LoVo (cell line): Measurements from ENCODE around the gene LSAMP.

Source experiments
- DNase-seq: peaks from one replicate; pipeline ENCODE4 v3.0.0-alpha.2; 2016; ENCODE audit warnings: low spot score

LSAMP gene

DNA sequence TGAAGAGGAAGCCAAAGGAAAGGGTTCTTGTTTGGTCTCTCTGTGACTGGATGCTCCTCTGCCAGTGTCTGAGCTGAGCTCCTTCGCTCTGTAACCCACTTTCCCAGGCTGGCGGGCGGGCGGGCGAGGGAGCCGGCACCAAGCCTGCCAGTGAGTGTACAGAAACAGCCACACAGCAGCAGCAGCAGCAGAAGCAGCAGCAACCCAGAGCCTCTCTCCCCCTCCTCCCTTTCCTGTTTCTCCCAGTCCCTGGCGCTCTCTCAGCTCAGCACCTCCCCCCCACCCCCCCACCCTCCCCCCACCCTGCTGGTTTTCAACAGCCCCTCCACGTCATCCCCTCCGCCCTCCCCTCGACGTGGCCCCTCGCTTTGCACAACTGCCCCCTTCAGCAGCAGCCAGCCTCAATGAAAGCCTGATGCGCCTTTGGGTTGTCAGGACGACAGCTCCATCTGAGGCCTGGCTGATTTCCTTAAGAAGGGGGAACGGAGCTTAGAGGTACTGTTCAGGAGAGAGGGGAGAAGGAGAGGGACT, at the start of gene LSAMP:
TSS of gene LSAMP (minus strand) at position 177 of the 531 bp plus-strand sequence.
- no peak for DNase-seq

DNA sequence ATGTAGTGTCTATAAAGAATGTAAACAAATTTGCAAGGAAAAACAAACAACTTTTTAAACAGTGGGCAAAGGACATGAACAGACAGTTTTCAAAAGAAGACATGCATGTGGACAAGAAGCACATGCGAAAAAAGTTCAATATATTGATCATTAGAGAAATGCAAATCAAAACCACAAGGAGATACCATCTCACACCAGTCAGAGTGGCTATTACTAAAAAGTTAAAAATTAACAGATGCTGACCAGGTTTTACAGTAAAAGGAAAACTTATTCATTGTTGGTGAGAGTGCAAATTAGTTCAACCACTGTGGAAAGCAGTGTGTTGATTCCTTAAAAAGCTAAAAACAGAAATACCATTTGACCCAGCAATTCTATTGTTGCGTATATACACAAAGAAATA, 47.1 kb upstream of the LSAMP start:
- DNase-seq, result no peak

GRCh38 chr3:116483135-116483534, 37.8 kb upstream of the LSAMP start:
- no peak for DNase-seq

- DNase-seq, result no peak
Measured at GRCh38 chr3:116476691-116477090, 31.4 kb upstream of the LSAMP start.

- DNase-seq, result no peak
Measured at GRCh38 chr3:116474801-116475200, 29.5 kb upstream of the LSAMP start.

- no peak for DNase-seq
Measured at GRCh38 chr3:116474032-116474780, 28.9 kb upstream of the LSAMP start.

- DNase-seq, result no peak
Measured at GRCh38 chr3:116473602-116474001, 28.3 kb upstream of the LSAMP start.

DNA sequence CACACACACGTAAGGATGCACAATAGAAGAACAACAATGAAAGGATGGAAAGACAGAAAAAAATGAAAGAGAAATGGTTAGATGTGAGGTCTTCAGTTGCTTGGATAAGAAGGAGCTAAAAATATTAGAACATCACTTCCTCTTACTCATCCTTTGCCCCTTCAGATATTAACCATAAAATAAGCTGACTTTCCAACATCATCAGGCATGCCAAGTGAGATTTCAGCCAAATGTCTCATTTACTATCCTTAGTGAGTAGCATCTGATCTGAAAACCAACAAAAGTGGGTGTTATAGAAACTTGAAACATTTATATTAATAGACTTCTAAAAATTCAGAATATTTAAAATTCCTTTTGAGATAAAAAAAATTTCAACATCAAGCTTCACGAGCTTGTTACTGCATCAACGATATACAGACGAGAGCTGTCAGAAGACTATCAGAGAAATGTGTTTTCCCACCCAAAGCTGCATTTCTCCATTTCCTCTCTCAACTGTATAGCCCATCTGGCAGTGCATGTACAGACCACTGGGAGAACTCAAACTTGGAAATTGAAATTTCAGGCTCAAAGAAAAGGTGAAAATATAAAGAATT, 25.4 kb upstream of the LSAMP start:
- DNase-seq, result no peak

- DNase-seq, result no peak
Measured at GRCh38 chr3:116469546-116469945, 24.3 kb upstream of the LSAMP start.

DNA sequence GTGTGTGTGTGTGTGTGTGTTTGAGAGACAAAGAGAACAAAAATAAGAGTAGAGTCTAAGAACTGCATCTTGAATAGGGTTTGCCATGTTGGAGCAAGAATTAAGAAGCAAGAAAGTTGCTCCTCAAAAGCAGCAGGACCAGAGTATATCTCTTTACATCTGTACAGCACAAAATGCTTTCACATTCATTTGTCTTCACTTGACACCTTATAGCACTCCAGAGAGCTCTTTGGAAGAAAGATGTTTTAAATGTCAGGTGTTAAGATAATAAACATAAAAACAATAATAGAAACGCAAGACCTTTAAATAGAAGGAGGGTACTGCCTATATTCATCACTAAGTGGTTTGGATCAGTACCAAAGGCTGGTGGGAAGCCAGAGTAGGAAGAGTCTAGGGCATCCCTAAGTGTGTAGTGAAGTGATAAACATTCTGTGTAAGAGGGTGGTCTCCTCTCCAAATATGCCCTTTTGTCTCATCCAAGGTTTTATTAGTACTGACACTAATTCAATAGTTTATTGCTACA, 19.1 kb upstream of the LSAMP start:
- DNase-seq, result no peak

- no peak for DNase-seq
Measured at GRCh38 chr3:116453666-116454346, 8.5 kb upstream of the LSAMP start.

DNA sequence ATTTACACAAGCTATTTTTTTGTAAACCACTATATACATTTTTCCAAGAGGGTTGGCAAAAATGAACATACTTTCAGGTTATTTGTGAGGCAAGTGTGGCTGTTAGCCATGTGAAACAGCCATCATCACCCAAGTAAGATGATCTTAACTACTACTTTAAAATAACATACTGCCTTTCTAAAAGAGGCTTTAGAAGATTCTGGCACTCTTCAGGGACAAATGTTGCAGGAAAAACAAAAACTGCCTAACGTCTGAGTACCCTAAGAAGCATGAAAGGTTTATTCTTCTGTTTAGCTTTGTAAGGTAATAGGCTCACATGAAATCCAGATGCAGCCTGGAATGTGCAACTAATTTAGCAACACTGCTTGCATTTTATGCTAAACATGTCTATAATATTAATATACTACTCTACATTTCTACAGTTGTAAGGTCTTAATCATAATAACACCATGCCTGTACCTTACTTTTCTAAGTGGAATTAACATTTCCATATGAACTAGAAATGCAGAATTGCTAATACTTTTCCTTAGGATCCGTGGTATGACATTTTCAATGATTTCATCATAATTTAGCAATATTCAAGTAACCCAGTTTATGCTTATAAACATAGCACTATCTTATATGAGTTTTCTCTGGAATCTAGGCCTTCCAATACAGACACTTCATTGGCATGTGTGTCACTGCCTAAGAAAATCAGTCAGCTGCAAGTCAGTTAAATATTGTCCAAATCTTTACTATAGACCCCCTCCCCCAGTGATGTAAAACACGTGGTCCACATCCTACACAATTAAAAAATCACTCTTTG, 4.5 kb upstream of the LSAMP start:
- DNase-seq, result no peak

- DNase-seq, result no peak
Measured at GRCh38 chr3:116445990-116446389, 703 bp upstream of the LSAMP start.

DNA sequence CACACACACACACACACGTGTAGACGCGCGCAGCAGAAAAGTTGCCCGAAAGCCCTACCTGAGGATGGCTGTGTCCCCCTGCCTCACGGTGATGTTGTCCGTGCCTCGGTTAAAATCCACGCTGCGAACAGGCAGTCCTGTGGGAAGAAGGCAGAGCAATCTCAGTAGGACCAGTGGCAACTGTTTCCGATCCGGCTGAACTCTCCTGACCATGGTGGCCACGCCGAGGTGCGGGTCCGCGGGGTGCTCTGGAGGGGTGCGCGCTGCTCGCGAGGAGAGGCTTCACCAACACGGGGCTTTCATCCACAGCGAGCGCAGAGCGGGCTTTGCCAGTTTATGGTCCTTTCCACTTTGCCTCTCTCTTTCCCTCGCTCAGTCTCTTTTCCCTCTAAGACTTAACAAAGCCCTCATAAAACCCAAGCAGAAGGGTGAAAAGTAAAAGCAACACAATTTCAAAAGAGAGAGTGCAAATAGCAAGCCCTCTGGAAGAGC, 422 bp downstream of the LSAMP start:
- no peak for DNase-seq

GRCh38 chr3:116444115-116444747, 1.1 kb downstream of the LSAMP start:
- DNase-seq, result no peak

- DNase-seq, result no peak
Measured at GRCh38 chr3:116443191-116443661, 2.1 kb downstream of the LSAMP start.

DNA sequence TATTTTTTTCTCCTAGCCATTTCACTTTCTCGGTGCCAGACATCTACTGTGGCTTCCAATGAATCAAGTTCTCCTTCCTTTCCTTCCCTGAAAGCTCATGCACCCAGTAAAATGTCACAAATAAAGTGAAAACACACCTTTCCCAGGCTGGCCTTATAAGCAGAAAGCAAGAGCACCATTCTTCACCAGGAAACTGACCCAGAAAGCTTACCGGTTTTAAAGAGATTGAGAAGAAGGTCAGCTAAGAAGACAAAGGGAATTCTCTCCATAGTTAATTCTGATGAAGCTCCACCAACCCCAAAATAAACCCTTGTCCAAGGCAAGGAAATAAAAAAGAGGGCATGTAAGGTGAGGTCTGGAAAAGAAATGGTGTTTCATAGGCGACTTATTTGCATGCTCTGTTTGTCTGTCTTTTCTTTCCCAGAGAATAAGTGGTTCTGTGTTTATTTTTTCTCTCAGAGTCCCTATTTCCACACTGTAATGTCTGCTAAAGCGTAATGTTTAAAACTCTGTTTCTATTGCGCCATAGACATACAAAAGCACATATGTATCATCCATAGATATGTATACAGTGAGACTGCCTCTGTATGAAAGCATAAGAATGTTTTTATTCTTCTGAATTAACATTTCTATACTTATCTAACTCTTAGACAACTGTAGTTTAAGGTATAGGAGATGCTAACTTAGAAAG, 2.8 kb downstream of the LSAMP start:
- no peak for DNase-seq

DNA sequence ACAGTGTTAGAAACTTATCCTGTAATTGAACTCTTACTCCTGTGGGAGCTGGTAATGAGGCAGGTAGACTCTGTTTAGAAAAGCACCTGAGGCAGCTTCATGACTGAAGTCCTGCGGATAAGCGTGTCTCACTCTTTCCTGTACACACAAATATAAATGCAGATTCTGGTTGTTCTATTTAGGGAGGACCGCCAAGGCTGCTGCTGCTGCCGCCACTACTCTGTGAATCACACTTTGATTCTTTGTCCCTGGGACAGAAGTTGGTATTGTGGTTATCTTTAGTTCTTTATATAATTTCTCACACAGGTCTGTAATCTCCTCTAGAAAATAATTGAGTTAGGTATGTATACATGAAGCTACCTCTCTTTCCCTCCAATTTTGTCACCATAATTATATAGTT, 3.6 kb downstream of the LSAMP start:
- DNase-seq, result no peak

DNA sequence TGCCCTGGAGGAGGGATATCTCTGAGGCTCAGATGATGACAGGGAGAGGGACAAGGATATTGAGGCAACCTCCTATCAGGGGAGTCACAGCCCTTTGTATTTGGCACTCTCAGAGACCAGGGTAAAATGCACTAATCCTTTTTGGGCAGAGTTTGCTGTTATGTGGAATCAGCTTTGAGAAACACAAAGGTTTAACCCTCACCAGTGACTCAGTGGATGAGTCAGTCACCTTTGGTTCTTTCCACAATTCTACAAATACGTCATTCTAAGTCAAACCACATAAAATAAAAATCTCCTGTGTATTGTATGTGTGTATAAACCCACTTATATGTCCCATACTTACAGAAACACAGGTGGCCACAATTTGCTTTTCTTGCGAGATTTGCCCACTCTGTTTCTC, 5.1 kb downstream of the LSAMP start:
- DNase-seq, result peak; percentile 4

GRCh38 chr3:116433552-116433951, 11.7 kb downstream of the LSAMP start:
- no peak for DNase-seq

DNA sequence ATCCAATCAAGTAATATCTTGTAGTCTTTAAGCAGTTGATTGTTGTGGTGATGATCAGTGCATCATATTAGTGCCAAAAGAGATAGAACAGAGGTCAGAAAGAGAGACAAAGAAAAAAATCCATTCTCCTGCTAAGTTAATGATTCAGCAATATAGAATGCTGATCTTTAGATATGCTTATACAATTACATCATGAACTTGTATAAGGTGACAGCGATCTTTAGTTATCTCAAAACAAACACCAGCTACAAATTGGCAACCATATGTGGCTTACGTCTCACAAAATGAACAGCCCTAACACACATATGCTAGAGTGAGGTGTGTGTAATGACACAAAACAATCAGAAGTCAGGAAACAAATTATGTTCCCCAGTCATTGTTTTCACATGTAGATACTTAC, 12.5 kb downstream of the LSAMP start:
- no peak for DNase-seq
